GM12878 (cell line): ENCODE data around the gene APOE. TPM values are rescaled to one million over a fixed set of nuclear protein-coding genes. Genes with fewer than 3 reads are reported as not detected.

Experiments used
- ATAC-seq: fragments of 200-7000 bp; cut with Tn5 transposase; 3 replicates; pipeline ENCODE4 v1.9.1; 2020; ENCODE audit warnings: mild to moderate bottlenecking, moderate library complexity
- BruUV-seq: library from RNA; stranded (reverse); fragments of 400-500 nt; replicated peaks from 2 replicates; lab custom pipeline; 2021; lab: Mats Ljungman, UMichigan
- CTCF ChIA-PET: fragments of 300-600 bp; sonication (Branson Sonifier 250); formaldehyde crosslinking; extraction: SDS; loops from one replicate; lab custom pipeline; 2021; ENCODE audit warnings: inconsistent platforms; lab: Yijun Ruan, JAX
- POLR2A ChIA-PET: fragments of 350-600 bp; formaldehyde crosslinking; extraction: SDS; loops from one replicate; lab custom pipeline; 2021; ENCODE audit warnings: inconsistent platforms; lab: Charles Lee
- RAD21 ChIA-PET: fragments of 300-600 bp; sonication (Branson Sonifier 250); formaldehyde crosslinking; loops from one replicate; lab custom pipeline; 2023; ENCODE audit warnings: antibody characterized with exemption; ENCODE audit not compliant: unreplicated experiment; lab: Charles Lee
- SMC1A ChIA-PET: fragments of 300-600 bp; sonication (Branson Sonifier 250); formaldehyde crosslinking; loops from one replicate; lab custom pipeline; 2023; ENCODE audit not compliant: unreplicated experiment, uncharacterized antibody; lab: Charles Lee
- DNase-seq: peaks from one replicate; pipeline ENCODE4 v3.0.0-alpha.2; 2011; ENCODE audit warnings: low read depth, low spot score
- FAIRE-seq: peaks from 3 replicates; lab custom pipeline; 2011; peaks lifted over from hg19 to GRCh38; lab: Jason Lieb, UNC
- H2AFZ ChIP-seq: 2 replicates; pipeline ENCODE4 v1.6.0; 2011; ENCODE audit warnings: low read depth, low read length, control low read depth; ENCODE audit not compliant: control insufficient read depth
- H3K27ac ChIP-seq: 2 replicates; pipeline ENCODE4 v1.5.1; 2011; ENCODE audit warnings: control low read depth; ENCODE audit not compliant: control insufficient read depth, insufficient read depth
- H3K27me3 ChIP-seq, 2 experiments: replicated peaks in 1 of 2; 2 replicates each; pipeline versions ENCODE4 v1.6.0 to v1.6.1; 2011; ENCODE audit warnings: low read length in 1 of 2; ENCODE audit not compliant: control insufficient read depth in 2 of 2, insufficient read depth in 2 of 2
- H3K36me3 ChIP-seq, 2 experiments: 2 replicates each; pipeline ENCODE4 v1.5.1; 2011; ENCODE audit warnings: low read length in 1 of 2; ENCODE audit not compliant: control insufficient read depth in 2 of 2, insufficient read depth in 2 of 2
- H3K4me1 ChIP-seq: 2 replicates; pipeline ENCODE4 v1.6.1; 2011; ENCODE audit warnings: mild to moderate bottlenecking, low read length, moderate library complexity, mixed read lengths; ENCODE audit not compliant: control insufficient read depth, insufficient read depth
- H3K4me2 ChIP-seq: 2 replicates; pipeline ENCODE4 v1.6.0; 2011; ENCODE audit warnings: control low read depth; ENCODE audit not compliant: control insufficient read depth, insufficient read depth
- H3K4me3 ChIP-seq: fragments of 200-600 bp; sonication (generic); 2 replicates; pipeline ENCODE4 v1.5.1; 2016
- H3K79me2 ChIP-seq: 2 replicates; pipeline ENCODE4 v1.6.0; 2011; ENCODE audit warnings: low read length; ENCODE audit not compliant: control insufficient read depth, insufficient read depth
- H3K9ac ChIP-seq: 2 replicates; pipeline ENCODE4 v1.8.0; 2011; ENCODE audit warnings: low read length, control low read depth, mixed read lengths; ENCODE audit not compliant: control insufficient read depth, insufficient read depth
- H3K9me3 ChIP-seq: replicated peaks from 3 replicates; pipeline ENCODE4 v1.5.1; 2011; ENCODE audit warnings: mild to moderate bottlenecking, low read length; ENCODE audit not compliant: control insufficient read depth, insufficient read depth
- H4K20me1 ChIP-seq: 2 replicates; pipeline ENCODE4 v1.6.0; 2011; ENCODE audit not compliant: control insufficient read depth, insufficient read depth
- BHLHE40 ChIP-seq, 2 experiments: fragments of 450-650 bp in 1 of 2; IDR thresholded peaks; 2 replicates each; pipeline ENCODE4 v1.6.1; 2011 to 2017; ENCODE audit warnings: low read depth in 2 of 2, borderline replicate concordance in 1 of 2, improper control_type of control experiment in 1 of 2, low read length in 1 of 2, mild to moderate bottlenecking in 1 of 2
- CHD1 ChIP-seq: IDR thresholded peaks from 2 replicates; pipeline ENCODE4 v1.6.1; 2012; ENCODE audit warnings: low read depth, low read length, improper control_type of control experiment
- EZH2 ChIP-seq: IDR thresholded peaks from 2 replicates; pipeline ENCODE4 v1.6.1; 2012; ENCODE audit warnings: low read depth, mild to moderate bottlenecking, control low read depth, inconsistent platforms, low read length, borderline replicate concordance; ENCODE audit not compliant: control insufficient read depth
- HCFC1 ChIP-seq: fragments of 150-350 bp; IDR thresholded peaks from 2 replicates; pipeline ENCODE4 v1.6.1; 2014; ENCODE audit warnings: low read length
- KAT2A ChIP-seq: conservative IDR thresholded peaks from 2 replicates; pipeline ENCODE4 v1.6.1; 2011; ENCODE audit warnings: low read depth, low read length; ENCODE audit not compliant: control insufficient read depth
- KDM1A ChIP-seq: fragments of 200-600 bp; sonication (generic); IDR thresholded peaks from 2 replicates; pipeline ENCODE4 v1.6.1; 2016; ENCODE audit warnings: borderline replicate concordance
- NR2F1 ChIP-seq: fragments of 450-650 bp; conservative IDR thresholded peaks from 2 replicates; pipeline ENCODE4 v1.6.1; 2017; ENCODE audit warnings: mild to moderate bottlenecking
- SIN3A ChIP-seq: IDR thresholded peaks from 2 replicates; pipeline ENCODE4 v1.6.1; 2012; ENCODE audit warnings: low read depth, low read length, improper control_type of control experiment
- SREBF1 ChIP-seq: IDR thresholded peaks from 2 replicates; pipeline ENCODE4 v1.6.1; 2012; ENCODE audit warnings: mild to moderate bottlenecking, low read length
- SREBF2 ChIP-seq: IDR thresholded peaks from 2 replicates; pipeline ENCODE4 v1.6.1; 2012; ENCODE audit warnings: mild to moderate bottlenecking, low read length
- ZNF207 ChIP-seq: fragments of 450-650 bp; IDR thresholded peaks from 2 replicates; pipeline ENCODE4 v1.6.1; 2014; ENCODE audit warnings: antibody characterized with exemption, mild to moderate bottlenecking, borderline replicate concordance
- ZNF622 ChIP-seq: fragments of 450-650 bp; IDR thresholded peaks from 2 replicates; pipeline ENCODE4 v1.6.1; 2017; ENCODE audit warnings: mild to moderate bottlenecking, inconsistent platforms
- ZSCAN29 ChIP-seq: fragments of 450-650 bp; IDR thresholded peaks from 2 replicates; pipeline ENCODE4 v1.6.1; 2017; ENCODE audit warnings: mild to moderate bottlenecking, moderate library complexity
- whole genome bisulfite sequencing: methylation state at CpG from one replicate; pipeline ENCODE4 v1.1.6; 2016; ENCODE audit warnings: low lambda C conversion rate; ENCODE audit not compliant: insufficient replicate concordance, insufficient coverage; ENCODE audit errors: missing lambda C conversion rate; 5-methylcytosine and 5-hydroxymethylcytosine counted together
- in situ Hi-C: fragments of 300-500 bp; cut with MboI; formaldehyde crosslinking; loops from 9 replicates; pipeline ENCODE4 v1.14.3; 2018; ENCODE audit warnings: mixed read lengths
- intact Hi-C: fragments of 100-400 bp; cut with micrococcal nuclease; formaldehyde crosslinking; loops from one replicate; pipeline ENCODE4 v1.14.2; 2022; ENCODE audit not compliant: unreplicated experiment
- polyA plus RNA-seq, 11 experiments: library from polyadenylated mRNA; depleted of rRNA in 4 of 11; unstranded in 6 of 11; stranded (reverse) in 5 of 11; fragments of >200 nt; fragmentation: Nextera tagmentation in 4 of 11; fragmentation: Illumina TruSeq in 1 of 11; extraction: Ambion mirVana in 4 of 11; extraction: Trizol in 1 of 11; gene quantifications; 1 replicate in 1 of 11; 2 replicates in 10 of 11; pipeline versions ENCODE4 v1.2.1 to v1.2.3, GENCODE V29; 2011 to 2016; ENCODE audit warnings: inconsistent platforms in 2 of 11, missing spikeins in 2 of 11, low read depth in 1 of 11
- total RNA-seq, 4 experiments: library from RNA; depleted of rRNA in 3 of 4; stranded (reverse); fragments of >200 nt in 3 of 4; fragmentation: Illumina TruSeq in 1 of 4; extraction: Trizol in 1 of 4; gene quantifications; 2 replicates each; pipeline versions ENCODE4 v1.2.1 to v1.2.3, GENCODE V29; 2013 to 2021
- TF ChIP-seq, protein P1 (sequence below): fragments of 150-350 bp; IDR thresholded peaks from 2 replicates; pipeline ENCODE4 v1.6.1; 2016; ENCODE audit warnings: low read depth, low read length
- TF ChIP-seq, protein P2 (sequence below): fragments of 450-650 bp; formaldehyde crosslinking; IDR thresholded peaks from 2 replicates; pipeline ENCODE4 v1.4.0; 2022; ENCODE audit warnings: mild to moderate bottlenecking, moderate library complexity

Gene APOE
- total and polyA plus RNA-seq, 10 of the 15 experiments (the other 5 are each of a cell fraction or from before 2014, with no cell fraction given): 0.22 to 3.7 (median 0.44) TPM; not detected in 4

DNA sequence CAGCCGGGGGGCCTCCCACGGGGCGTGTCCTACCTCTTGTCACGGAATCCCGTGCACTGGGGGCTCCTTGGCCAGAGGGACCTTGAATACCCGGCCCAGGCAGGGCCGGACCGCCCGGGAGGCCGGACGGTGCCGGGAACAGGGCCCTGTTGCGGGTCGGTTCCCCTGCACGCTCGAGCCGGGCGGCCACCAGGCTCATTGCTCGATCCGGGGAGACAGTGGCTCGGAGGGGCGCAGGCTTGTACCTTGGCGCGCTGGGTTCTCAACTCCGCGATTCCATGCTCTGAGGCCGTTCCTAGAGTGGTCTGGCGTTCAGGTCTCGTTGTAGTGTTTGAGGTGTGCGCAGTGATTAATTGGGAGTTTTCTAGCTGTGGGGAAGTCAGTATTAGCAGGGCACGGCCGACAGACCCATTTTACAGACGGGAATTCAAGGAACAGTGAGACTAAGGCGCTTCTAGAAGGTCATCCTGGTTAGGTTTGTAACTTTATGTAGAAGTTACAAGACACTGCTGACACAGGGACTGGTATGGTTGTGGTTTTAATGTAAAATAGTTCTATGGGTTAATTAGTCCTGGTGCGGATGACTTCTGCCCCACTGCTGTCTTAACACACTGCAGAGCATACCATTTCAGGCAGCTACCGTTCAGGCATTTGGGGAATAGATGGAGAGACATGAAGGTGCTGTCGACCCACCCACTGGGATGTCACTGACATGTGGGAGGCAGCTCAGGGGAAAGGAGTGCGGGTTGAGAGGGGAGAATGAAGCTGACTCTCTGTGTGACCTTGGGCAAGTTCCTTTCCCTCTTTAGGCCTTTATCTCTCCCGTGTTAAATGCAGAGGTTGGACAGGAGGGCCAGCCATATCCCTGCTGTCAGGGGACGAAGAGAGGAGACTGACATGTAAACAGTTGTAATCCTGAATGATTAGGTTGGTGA, 50.2 kb downstream of the APOE start (continued):
- TF ChIP-seq ZSCAN29 (no peak), BHLHE40 (IDR thresholded peaks at IDR 0.05; ENCODE audit: borderline replicate concordance in 1 of 2, low read depth in 2 of 2, low read length in 1 of 2) (peak in 1 of 2 experiments; percentile 58; a peak in 1 of 4 replicates), SIN3A (no peak), SREBF2 (no peak), ZNF207 (0 out of 2 replicates have a peak, but pooled peaks have one; percentile 24)

DNA sequence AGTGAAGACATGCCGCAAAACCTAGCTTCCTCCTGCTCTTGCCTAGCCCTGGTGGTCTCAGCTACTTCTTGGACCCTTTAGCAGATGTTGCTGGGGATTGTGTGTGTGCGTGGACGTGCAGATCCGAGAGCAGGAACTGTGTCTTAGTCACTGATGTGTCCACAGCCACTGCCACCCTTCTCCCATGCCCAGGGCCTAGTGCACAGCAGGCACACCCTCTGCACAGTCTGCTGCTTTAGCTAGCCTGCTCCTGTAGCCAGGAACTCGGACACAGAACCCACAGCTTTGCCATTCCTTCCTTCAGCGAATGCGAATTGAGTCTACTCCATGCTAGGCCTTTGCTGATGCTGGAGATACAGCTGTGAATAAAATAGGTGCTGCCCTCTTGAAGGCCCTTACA, 51.9 kb downstream of the APOE start:
- WGBS: 84% methylated on average over 7 of the region's 7 CpGs
- BruUV-seq: no TSS peak
- Histone ChIP-seq H2AFZ (no peak overlapping the region), H3K4me2 (peak overlapping the region; percentile 45), H3K9ac (peak overlapping the region; percentile 33), H3K4me3 (peak overlapping the region; percentile 80; the same call in 1 of the 2 replicates), H3K79me2 (peaks cover 65% of the 10 kb centered on the region), H4K20me1 (no peaks in the 10 kb centered on the region), H3K27me3 (no peaks in the 10 kb centered on the region), H3K36me3 (peaks cover 3 to 7% of the 10 kb centered on the region in 2 experiments; a peak in 3 of 4 replicates), H3K4me1 (peaks cover 19% of the 10 kb centered on the region), H3K27ac (peak overlapping the region; percentile 7; the same call in 1 of the 2 replicates), H3K9me3 (no peaks in the 10 kb centered on the region)
- intact Hi-C loops (no loop called here), in situ Hi-C loops (loop anchor here (10.0 kb wide), 1 partner anchor 53 kb away; the partner anchor contains the start of gene APOE)
- ChIA-PET CTCF (interaction anchor here (1.3 to 1.9 kb wide), 2 partner anchors 8 to 102 kb away, joined by 3 to 7 read pairs; no protein-coding TSS in a partner anchor), RAD21 (interaction anchor here (1.2 to 2.1 kb wide), 2 partner anchors 47 to 102 kb away, joined by 3 to 8 read pairs; no protein-coding TSS in a partner anchor), POLR2A (interaction anchor here (0.6 to 1.4 kb wide), 6 partner anchors 43 to 84 kb away, joined by 3 to 7 read pairs (median 4); partner anchors contain the start of gene CLASRP), SMC1A (interaction anchor here (1.0 to 2.0 kb wide), 2 partner anchors 102 to 207 kb away, joined by 3 to 6 read pairs; no protein-coding TSS in a partner anchor)
- ATAC-seq (no peak), DNase-seq (no peak), FAIRE-seq (no peak)
- TF ChIP-seq, protein P1, sequence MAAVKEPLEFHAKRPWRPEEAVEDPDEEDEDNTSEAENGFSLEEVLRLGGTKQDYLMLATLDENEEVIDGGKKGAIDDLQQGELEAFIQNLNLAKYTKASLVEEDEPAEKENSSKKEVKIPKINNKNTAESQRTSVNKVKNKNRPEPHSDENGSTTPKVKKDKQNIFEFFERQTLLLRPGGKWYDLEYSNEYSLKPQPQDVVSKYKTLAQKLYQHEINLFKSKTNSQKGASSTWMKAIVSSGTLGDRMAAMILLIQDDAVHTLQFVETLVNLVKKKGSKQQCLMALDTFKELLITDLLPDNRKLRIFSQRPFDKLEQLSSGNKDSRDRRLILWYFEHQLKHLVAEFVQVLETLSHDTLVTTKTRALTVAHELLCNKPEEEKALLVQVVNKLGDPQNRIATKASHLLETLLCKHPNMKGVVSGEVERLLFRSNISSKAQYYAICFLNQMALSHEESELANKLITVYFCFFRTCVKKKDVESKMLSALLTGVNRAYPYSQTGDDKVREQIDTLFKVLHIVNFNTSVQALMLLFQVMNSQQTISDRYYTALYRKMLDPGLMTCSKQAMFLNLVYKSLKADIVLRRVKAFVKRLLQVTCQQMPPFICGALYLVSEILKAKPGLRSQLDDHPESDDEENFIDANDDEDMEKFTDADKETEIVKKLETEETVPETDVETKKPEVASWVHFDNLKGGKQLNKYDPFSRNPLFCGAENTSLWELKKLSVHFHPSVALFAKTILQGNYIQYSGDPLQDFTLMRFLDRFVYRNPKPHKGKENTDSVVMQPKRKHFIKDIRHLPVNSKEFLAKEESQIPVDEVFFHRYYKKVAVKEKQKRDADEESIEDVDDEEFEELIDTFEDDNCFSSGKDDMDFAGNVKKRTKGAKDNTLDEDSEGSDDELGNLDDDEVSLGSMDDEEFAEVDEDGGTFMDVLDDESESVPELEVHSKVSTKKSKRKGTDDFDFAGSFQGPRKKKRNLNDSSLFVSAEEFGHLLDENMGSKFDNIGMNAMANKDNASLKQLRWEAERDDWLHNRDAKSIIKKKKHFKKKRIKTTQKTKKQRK: no peak
- TF ChIP-seq HCFC1: no peak
- no peak for TF ChIP-seq NR2F1
- TF ChIP-seq, protein P2, sequence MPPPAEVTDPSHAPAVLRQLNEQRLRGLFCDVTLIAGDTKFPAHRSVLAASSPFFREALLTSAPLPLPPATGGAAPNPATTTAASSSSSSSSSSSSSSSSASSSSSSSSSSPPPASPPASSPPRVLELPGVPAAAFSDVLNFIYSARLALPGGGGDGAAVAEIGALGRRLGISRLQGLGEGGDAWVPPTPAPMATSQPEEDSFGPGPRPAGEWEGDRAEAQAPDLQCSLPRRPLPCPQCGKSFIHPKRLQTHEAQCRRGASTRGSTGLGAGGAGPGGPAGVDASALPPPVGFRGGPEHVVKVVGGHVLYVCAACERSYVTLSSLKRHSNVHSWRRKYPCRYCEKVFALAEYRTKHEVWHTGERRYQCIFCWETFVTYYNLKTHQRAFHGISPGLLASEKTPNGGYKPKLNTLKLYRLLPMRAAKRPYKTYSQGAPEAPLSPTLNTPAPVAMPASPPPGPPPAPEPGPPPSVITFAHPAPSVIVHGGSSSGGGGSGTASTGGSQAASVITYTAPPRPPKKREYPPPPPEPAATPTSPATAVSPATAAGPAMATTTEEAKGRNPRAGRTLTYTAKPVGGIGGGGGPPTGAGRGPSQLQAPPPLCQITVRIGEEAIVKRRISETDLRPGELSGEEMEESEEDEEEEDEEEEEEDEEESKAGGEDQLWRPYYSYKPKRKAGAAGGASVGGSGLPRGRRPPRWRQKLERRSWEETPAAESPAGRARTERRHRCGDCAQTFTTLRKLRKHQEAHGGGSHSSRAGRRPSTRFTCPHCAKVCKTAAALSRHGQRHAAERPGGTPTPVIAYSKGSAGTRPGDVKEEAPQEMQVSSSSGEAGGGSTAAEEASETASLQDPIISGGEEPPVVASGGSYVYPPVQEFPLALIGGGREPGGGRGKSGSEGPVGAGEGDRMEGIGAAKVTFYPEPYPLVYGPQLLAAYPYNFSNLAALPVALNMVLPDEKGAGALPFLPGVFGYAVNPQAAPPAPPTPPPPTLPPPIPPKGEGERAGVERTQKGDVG: no peak
- TF ChIP-seq KDM1A: no peak
- no peak for TF ChIP-seq EZH2
- TF ChIP-seq KAT2A: no peak
- no peak for TF ChIP-seq ZNF622
- no peak for TF ChIP-seq SREBF1
- no peak for TF ChIP-seq CHD1
